H9 (cell line): ENCODE results near the gene CDH13. TPM values are rescaled to one million over a fixed set of nuclear protein-coding genes. Genes with fewer than 3 reads are reported as not detected.

Source experiments
- DNase-seq: peaks from one replicate; pipeline ENCODE4 v3.0.0-alpha.2; 2017
- H2AFZ ChIP-seq: one replicate; pipeline ENCODE4 v1.6.1; 2013; ENCODE audit warnings: mild to moderate bottlenecking, low read length, control low read depth, moderate library complexity
- H2AK5ac ChIP-seq: 2 replicates; pipeline ENCODE4 v1.6.1; 2013; ENCODE audit warnings: low read length, control low read depth, mixed read lengths; ENCODE audit not compliant: insufficient read length
- H2BK120ac ChIP-seq: one replicate; pipeline ENCODE4 v1.6.1; 2013; ENCODE audit warnings: low read depth, mild to moderate bottlenecking, low read length, control low read depth, inconsistent platforms; ENCODE audit not compliant: poor library complexity, severe bottlenecking
- H2BK12ac ChIP-seq: 2 replicates; pipeline ENCODE4 v1.6.1; 2013; ENCODE audit warnings: low read length, control low read depth, mixed read lengths, low read depth; ENCODE audit not compliant: insufficient read length
- H2BK15ac ChIP-seq: 2 replicates; pipeline ENCODE4 v1.6.1; 2013; ENCODE audit warnings: low read depth, low read length, control low read depth
- H2BK20ac ChIP-seq: one replicate; pipeline ENCODE4 v1.6.1; 2013; ENCODE audit warnings: low read depth, mild to moderate bottlenecking, low read length, control low read depth, inconsistent platforms; ENCODE audit not compliant: poor library complexity, severe bottlenecking
- H2BK5ac ChIP-seq: 2 replicates; pipeline ENCODE4 v1.6.1; 2013; ENCODE audit warnings: low read length, control low read depth, mixed read lengths; ENCODE audit not compliant: insufficient read length
- H3K14ac ChIP-seq: 2 replicates; pipeline ENCODE4 v1.6.1; 2013; ENCODE audit warnings: low read length, control low read depth; ENCODE audit not compliant: insufficient read depth
- H3K18ac ChIP-seq: 2 replicates; pipeline ENCODE4 v1.6.1; 2013; ENCODE audit warnings: low read depth, mild to moderate bottlenecking, mixed read lengths, low read length, control low read depth; ENCODE audit not compliant: insufficient read length
- H3K23ac ChIP-seq: 2 replicates; pipeline ENCODE4 v1.6.1; 2013; ENCODE audit warnings: low read length, control low read depth, mixed read lengths, low read depth; ENCODE audit not compliant: insufficient read length
- H3K23me2 ChIP-seq: 2 replicates; pipeline ENCODE4 v1.6.1; 2013; ENCODE audit warnings: low read depth, mild to moderate bottlenecking, mixed read lengths, low read length, control low read depth; ENCODE audit not compliant: insufficient read length, poor library complexity, severe bottlenecking
- H3K27ac ChIP-seq: 2 replicates; pipeline ENCODE4 v1.5.1; 2013; ENCODE audit warnings: low read length, control low read depth, mixed read lengths, low read depth; ENCODE audit not compliant: insufficient read length
- H3K27me3 ChIP-seq: 2 replicates; pipeline ENCODE4 v1.6.1; 2013; ENCODE audit warnings: low read length, control low read depth, inconsistent platforms; ENCODE audit not compliant: insufficient read depth
- H3K4ac ChIP-seq: 2 replicates; pipeline ENCODE4 v1.6.1; 2013; ENCODE audit warnings: low read depth, mild to moderate bottlenecking, control low read depth, inconsistent platforms, low read length, moderate library complexity
- H3K4me1 ChIP-seq: 2 replicates; pipeline ENCODE4 v1.6.1; 2013; ENCODE audit warnings: low read length, control low read depth, inconsistent platforms; ENCODE audit not compliant: insufficient read depth
- H3K4me2 ChIP-seq: 2 replicates; pipeline ENCODE4 v1.6.1; 2013; ENCODE audit warnings: low read length, control low read depth, mixed read lengths; ENCODE audit not compliant: insufficient read length, insufficient read depth
- H3K56ac ChIP-seq: 2 replicates; pipeline ENCODE4 v1.6.1; 2013; ENCODE audit warnings: low read depth, mild to moderate bottlenecking, mixed read lengths, low read length, control low read depth; ENCODE audit not compliant: insufficient read length
- H3K79me1 ChIP-seq: 2 replicates; pipeline ENCODE4 v1.6.1; 2013; ENCODE audit warnings: low read depth, mild to moderate bottlenecking, moderate library complexity, low read length, control low read depth, inconsistent platforms; ENCODE audit not compliant: insufficient read depth, poor library complexity, severe bottlenecking
- H3K79me2 ChIP-seq: 2 replicates; pipeline ENCODE4 v1.6.1; 2013; ENCODE audit warnings: low read length, control low read depth, inconsistent platforms; ENCODE audit not compliant: insufficient read depth
- H3K9ac ChIP-seq: 2 replicates; pipeline ENCODE4 v1.6.1; 2013; ENCODE audit warnings: low read length, control low read depth, mixed read lengths; ENCODE audit not compliant: insufficient read length; ENCODE audit errors: extremely low read depth
- H3K9me3 ChIP-seq: one replicate; pipeline ENCODE4 v1.6.1; 2013; ENCODE audit warnings: low read depth, low read length, inconsistent platforms; ENCODE audit not compliant: control insufficient read depth
- H3T11ph ChIP-seq: one replicate; pipeline ENCODE4 v1.6.1; 2013; ENCODE audit warnings: mild to moderate bottlenecking, low read length, control low read depth, inconsistent platforms
- H4K20me1 ChIP-seq: one replicate; pipeline ENCODE4 v1.6.1; 2013; ENCODE audit not compliant: control insufficient read depth, insufficient read length, insufficient read depth
- H4K5ac ChIP-seq: 2 replicates; pipeline ENCODE4 v1.6.1; 2013; ENCODE audit warnings: low read depth, mild to moderate bottlenecking, mixed read lengths, low read length, control low read depth; ENCODE audit not compliant: insufficient read length
- H4K8ac ChIP-seq: replicated peaks from 2 replicates; pipeline ENCODE4 v1.6.1; 2013; ENCODE audit warnings: low read length, control low read depth, mixed read lengths, low read depth; ENCODE audit not compliant: insufficient read length
- H4K91ac ChIP-seq: 2 replicates; pipeline ENCODE4 v1.6.1; 2013; ENCODE audit warnings: low read depth, mild to moderate bottlenecking, moderate library complexity, mixed read lengths, low read length, control low read depth; ENCODE audit not compliant: insufficient read length
- H3K27ac Mint-ChIP-seq, 3 experiments: 2 replicates in 2 of 3; 3 replicates in 1 of 3; pipeline ENCODE4 v1.8.0; 2020 to 2021; ENCODE audit warnings: mixed read lengths in 3 of 3, mild to moderate bottlenecking in 1 of 3, moderate library complexity in 1 of 3
- H3K27me3 Mint-ChIP-seq: 2 replicates; pipeline ENCODE4 v1.8.0; 2021; ENCODE audit warnings: low read depth, mild to moderate bottlenecking, moderate library complexity, mixed read lengths
- H3K36me3 Mint-ChIP-seq, 3 experiments: 2 replicates in 2 of 3; 3 replicates in 1 of 3; pipeline ENCODE4 v1.8.0; 2020 to 2021; ENCODE audit warnings: low read depth in 3 of 3, mixed read lengths in 3 of 3; ENCODE audit not compliant: insufficient read depth in 1 of 3
- H3K4me1 Mint-ChIP-seq, 2 experiments: 2 replicates each; pipeline ENCODE4 v1.8.0; 2020; ENCODE audit warnings: mixed read lengths in 2 of 2
- H3K4me3 Mint-ChIP-seq, 2 experiments: 2 replicates in 1 of 2; 3 replicates in 1 of 2; pipeline ENCODE4 v1.8.0; 2020 to 2021; ENCODE audit warnings: mild to moderate bottlenecking in 2 of 2, mixed read lengths in 2 of 2, moderate library complexity in 1 of 2
- H3K9me3 Mint-ChIP-seq, 2 experiments: 2 replicates in 1 of 2; 3 replicates in 1 of 2; pipeline ENCODE4 v1.8.0; 2020; ENCODE audit warnings: mild to moderate bottlenecking in 2 of 2, mixed read lengths in 2 of 2, moderate library complexity in 1 of 2
- WGBS: extraction: QIAGEN DNeasy Blood & Tissue Kit; methylation state at CpG from one replicate; pipeline ENCODE4 v1.1.7; 2013; ENCODE audit warnings: missing lambda C conversion rate, low lambda C conversion rate, mixed read lengths; ENCODE audit not compliant: insufficient read length; ENCODE audit errors: extremely low coverage; 5-methylcytosine and 5-hydroxymethylcytosine counted together
- total RNA-seq: library from RNA; stranded (reverse); gene quantifications from 2 replicates; pipeline ENCODE4 v1.2.1, GENCODE V29; 2021
- TF ChIP-seq, protein P1 (sequence below): fragments of 200-600 bp; sonication (generic); conservative IDR thresholded peaks from 3 replicates; pipeline ENCODE4 v1.8.0; 2021; ENCODE audit warnings: antibody characterized with exemption, mild to moderate bottlenecking

The CDH13 gene
- total RNA-seq, 1 experiment from 2014 or later: 1.5 TPM

DNA sequence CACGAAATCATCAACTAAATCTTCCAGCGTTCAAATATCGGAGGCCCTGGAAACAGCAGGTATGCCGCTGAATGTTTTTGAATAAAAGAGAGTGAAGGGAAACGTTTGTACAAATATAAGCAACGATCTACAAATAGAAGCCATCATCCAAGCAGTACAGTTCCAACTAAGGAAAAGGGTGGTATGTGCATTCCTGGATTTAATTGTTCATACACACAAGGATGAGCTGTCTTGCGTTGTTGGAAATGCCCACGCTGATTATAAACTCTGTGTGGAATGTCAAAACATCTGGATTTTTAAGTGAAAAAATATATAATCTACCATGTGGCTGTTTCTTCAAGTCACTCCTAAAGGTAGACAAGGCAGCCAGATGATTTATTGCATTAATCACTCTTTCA lies 989.2 kb downstream of the CDH13 start:
- H2BK15ac ChIP-seq: no peak overlapping the region
- no peak overlapping the region for H3K27ac Mint-ChIP-seq
- no peaks in the 10 kb centered on the region for H3K79me2 ChIP-seq
- H3K4me2 ChIP-seq: no peak overlapping the region
- peaks cover 3% of the 10 kb centered on the region for H4K20me1 ChIP-seq
- H2AFZ ChIP-seq: no peak overlapping the region
- H2BK120ac ChIP-seq: no peak overlapping the region
- H3K36me3 Mint-ChIP-seq: peaks cover 0 to 7% (median 0%) of the 10 kb centered on the region in 3 experiments; a peak in 2 of 7 replicates
- H4K91ac ChIP-seq: no peak overlapping the region
- no peak overlapping the region for H3K14ac ChIP-seq
- H3K79me1 ChIP-seq: no peaks in the 10 kb centered on the region
- H3K4me3 Mint-ChIP-seq: no peak overlapping the region
- H3K23me2 ChIP-seq: no peaks in the 10 kb centered on the region
- WGBS: no CpG with 5 or more reads among the region's 8 CpGs
- H3K27ac ChIP-seq: no peak overlapping the region
- H3K4me1 Mint-ChIP-seq: peaks cover 16 to 17% of the 10 kb centered on the region in 2 experiments
- peak; percentile 0 for DNase-seq
- H3K18ac ChIP-seq: no peak overlapping the region
- H3T11ph ChIP-seq: no peak overlapping the region
- no peak overlapping the region for H3K9ac ChIP-seq
- H3K23ac ChIP-seq: no peak overlapping the region
- no peak overlapping the region for H4K5ac ChIP-seq
- no peaks in the 10 kb centered on the region for H3K9me3 ChIP-seq
- no peak overlapping the region for H2AK5ac ChIP-seq
- H2BK12ac ChIP-seq: no peak overlapping the region
- H3K27me3 Mint-ChIP-seq: peaks cover 2% of the 10 kb centered on the region; the same call in 1 of the 2 replicates
- H2BK20ac ChIP-seq: no peak overlapping the region
- no peak overlapping the region for H3K56ac ChIP-seq
- no peak overlapping the region for H3K4ac ChIP-seq
- TF ChIP-seq, protein P1, sequence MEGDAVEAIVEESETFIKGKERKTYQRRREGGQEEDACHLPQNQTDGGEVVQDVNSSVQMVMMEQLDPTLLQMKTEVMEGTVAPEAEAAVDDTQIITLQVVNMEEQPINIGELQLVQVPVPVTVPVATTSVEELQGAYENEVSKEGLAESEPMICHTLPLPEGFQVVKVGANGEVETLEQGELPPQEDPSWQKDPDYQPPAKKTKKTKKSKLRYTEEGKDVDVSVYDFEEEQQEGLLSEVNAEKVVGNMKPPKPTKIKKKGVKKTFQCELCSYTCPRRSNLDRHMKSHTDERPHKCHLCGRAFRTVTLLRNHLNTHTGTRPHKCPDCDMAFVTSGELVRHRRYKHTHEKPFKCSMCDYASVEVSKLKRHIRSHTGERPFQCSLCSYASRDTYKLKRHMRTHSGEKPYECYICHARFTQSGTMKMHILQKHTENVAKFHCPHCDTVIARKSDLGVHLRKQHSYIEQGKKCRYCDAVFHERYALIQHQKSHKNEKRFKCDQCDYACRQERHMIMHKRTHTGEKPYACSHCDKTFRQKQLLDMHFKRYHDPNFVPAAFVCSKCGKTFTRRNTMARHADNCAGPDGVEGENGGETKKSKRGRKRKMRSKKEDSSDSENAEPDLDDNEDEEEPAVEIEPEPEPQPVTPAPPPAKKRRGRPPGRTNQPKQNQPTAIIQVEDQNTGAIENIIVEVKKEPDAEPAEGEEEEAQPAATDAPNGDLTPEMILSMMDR: no peak
- H2BK5ac ChIP-seq: no peak overlapping the region
- no peak overlapping the region for H4K8ac ChIP-seq
- peaks cover 6 to 11% of the 10 kb centered on the region in 2 experiments; a peak in 4 of 5 replicates for H3K9me3 Mint-ChIP-seq
- no peaks in the 10 kb centered on the region for H3K27me3 ChIP-seq
- H3K4me1 ChIP-seq: no peaks in the 10 kb centered on the region; the same call in 1 of the 2 replicates
